Activated CD8-positive, alpha-beta T cell treated with anti-CD3 and anti-CD28 coated beads, Interleukin-2, amount 10 ng/mL, durations not matched to agents 7 days and 5 days (primary cell): Measurements from ENCODE around the gene MRPS31. TPM values are rescaled to one million over a fixed set of nuclear protein-coding genes. Genes with fewer than 3 reads are reported as not detected.
A peak's percentile ranks its signal among the peaks of the same experiment; 100 is the strongest.

ENCODE experiments used
- ATAC-seq: fragments of 150-1000 bp; cut with Tn5 transposase; one replicate; pipeline ENCODE4 v1.10.0; 2021; ENCODE audit warnings: moderate library complexity
- CTCF ChIA-PET: fragments of 350-600 bp; sonication (Branson Sonifier 250); formaldehyde crosslinking; loops from one replicate; lab custom pipeline; 2021; ENCODE audit warnings: antibody characterized with exemption; lab: Charles Lee
- POLR2A ChIA-PET: fragments of 350-600 bp; sonication (Branson Sonifier 250); formaldehyde crosslinking; loops from one replicate; lab custom pipeline; 2021; ENCODE audit warnings: antibody characterized with exemption; lab: Charles Lee
- DNase-seq: peaks from one replicate; pipeline ENCODE4 v3.0.0-alpha.2; 2020
- H3K27ac Mint-ChIP-seq: one replicate; pipeline ENCODE4 v1.8.0; 2021; ENCODE audit warnings: mild to moderate bottlenecking, mixed read lengths
- H3K27me3 Mint-ChIP-seq: one replicate; pipeline ENCODE4 v1.8.0; 2021; ENCODE audit warnings: low read depth, mixed read lengths
- H3K36me3 Mint-ChIP-seq: one replicate; pipeline ENCODE4 v1.8.0; 2021; ENCODE audit warnings: low read depth, mixed read lengths
- H3K4me1 Mint-ChIP-seq: one replicate; pipeline ENCODE4 v1.8.0; 2021; ENCODE audit warnings: low read depth, mixed read lengths
- H3K4me3 Mint-ChIP-seq: one replicate; pipeline ENCODE4 v1.8.0; 2021; ENCODE audit warnings: mild to moderate bottlenecking, mixed read lengths
- H3K9me3 Mint-ChIP-seq: one replicate; pipeline ENCODE4 v1.8.0; 2022; ENCODE audit warnings: mixed read lengths; ENCODE audit not compliant: insufficient read depth
- microRNA-seq: library from miRNA; unstranded; fragments of <30 nt; microRNA quantifications from one replicate; pipeline ENCODE4 v1.2.0, GENCODE V29; 2022
- total RNA-seq, 2 experiments: library from RNA; stranded (reverse); gene quantifications; one replicate each; pipeline ENCODE4 v1.2.3, GENCODE V29; 2021

Gene MRPS31
- total RNA-seq, 2 experiments from 2014 or later, result 35.6 to 37.3 TPM

DNA sequence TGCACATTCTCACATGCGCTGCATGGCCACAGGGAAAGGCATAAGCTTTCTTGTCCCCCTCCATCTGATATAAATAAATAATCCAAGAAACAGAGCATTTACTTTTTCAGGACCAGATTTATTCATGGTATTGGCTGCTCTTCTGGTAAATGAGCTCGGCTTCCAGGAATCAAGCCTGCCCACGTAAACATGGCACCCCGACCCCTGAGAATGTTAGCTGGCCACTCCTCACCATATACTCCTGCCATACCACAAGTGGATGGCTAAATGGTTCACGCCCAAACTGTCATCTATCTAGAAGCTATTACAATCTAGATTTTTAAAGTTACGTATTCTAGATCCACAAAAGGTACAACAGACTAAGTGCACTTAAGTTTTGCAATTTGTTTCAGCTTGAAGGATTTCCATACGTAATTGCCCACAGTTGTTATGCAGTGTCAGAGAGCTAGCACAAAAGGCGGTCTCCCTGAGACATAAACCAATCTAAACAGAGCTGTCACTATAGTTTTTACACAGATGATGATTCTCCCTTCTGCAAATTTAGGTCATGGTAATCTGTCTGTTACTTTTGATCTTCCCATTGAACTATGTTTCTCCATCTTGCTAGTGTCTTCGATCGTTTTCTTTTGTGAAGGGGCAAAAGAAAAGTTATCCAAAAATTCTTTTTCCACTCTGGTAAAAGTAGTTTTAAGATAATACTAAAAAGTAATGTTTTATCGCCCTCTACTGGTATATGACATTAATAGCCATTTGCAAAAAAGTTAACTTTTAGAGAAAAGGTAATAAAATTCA lies 88.3 kb downstream of the MRPS31 start:
- H3K4me3 Mint-ChIP-seq, result no peak overlapping the region
- POLR2A ChIA-PET, result interaction anchor here (0.6 kb wide), 1 partner anchor 356 kb away, joined by 3 read pairs; no protein-coding TSS in a partner anchor
- H3K27me3 Mint-ChIP-seq, result no peaks in the 10 kb centered on the region
- ATAC-seq (no peak), DNase-seq (no peak)
- H3K4me1 Mint-ChIP-seq, result peaks cover 7% of the 10 kb centered on the region
- no peaks in the 10 kb centered on the region for H3K9me3 Mint-ChIP-seq
- CTCF ChIA-PET, result interaction anchor here (0.6 to 3.3 kb wide), 37 partner anchors 8 to 1001 kb away, joined by 3 to 27 read pairs (median 4); no protein-coding TSS in a partner anchor
- peak overlapping the region; percentile 14 for H3K27ac Mint-ChIP-seq
- H3K36me3 Mint-ChIP-seq, result no peaks in the 10 kb centered on the region

- peaks cover 7% of the 10 kb centered on the region for H3K4me1 Mint-ChIP-seq
- no peak for ATAC-seq
- H3K27me3 Mint-ChIP-seq, result no peaks in the 10 kb centered on the region
- CTCF ChIA-PET, result interaction anchor here (0.7 to 3.3 kb wide), 17 partner anchors 9 to 999 kb away, joined by 3 to 27 read pairs (median 6); no protein-coding TSS in a partner anchor
- no peak overlapping the region for H3K4me3 Mint-ChIP-seq
- DNase-seq, result no peak
- no peaks in the 10 kb centered on the region for H3K36me3 Mint-ChIP-seq
- H3K9me3 Mint-ChIP-seq, result no peaks in the 10 kb centered on the region
- no peak overlapping the region for H3K27ac Mint-ChIP-seq
- POLR2A ChIA-PET, result no interaction called here
Measured at GRCh38 chr13:40681341-40682146, 89.4 kb downstream of the MRPS31 start.

- H3K36me3 Mint-ChIP-seq, result no peaks in the 10 kb centered on the region
- DNase-seq (no peak), ATAC-seq (no peak)
- H3K9me3 Mint-ChIP-seq, result no peaks in the 10 kb centered on the region
- H3K27me3 Mint-ChIP-seq, result no peaks in the 10 kb centered on the region
- CTCF ChIA-PET, result interaction anchor here (0.9 to 2.8 kb wide), 5 partner anchors 12 to 996 kb away, joined by 3 to 16 read pairs (median 8); no protein-coding TSS in a partner anchor
- peaks cover 7% of the 10 kb centered on the region for H3K4me1 Mint-ChIP-seq
- POLR2A ChIA-PET, result no interaction called here
- H3K27ac Mint-ChIP-seq, result no peak overlapping the region
- no peak overlapping the region for H3K4me3 Mint-ChIP-seq
Measured at GRCh38 chr13:40680659-40681323, 90.2 kb downstream of the MRPS31 start.

DNA sequence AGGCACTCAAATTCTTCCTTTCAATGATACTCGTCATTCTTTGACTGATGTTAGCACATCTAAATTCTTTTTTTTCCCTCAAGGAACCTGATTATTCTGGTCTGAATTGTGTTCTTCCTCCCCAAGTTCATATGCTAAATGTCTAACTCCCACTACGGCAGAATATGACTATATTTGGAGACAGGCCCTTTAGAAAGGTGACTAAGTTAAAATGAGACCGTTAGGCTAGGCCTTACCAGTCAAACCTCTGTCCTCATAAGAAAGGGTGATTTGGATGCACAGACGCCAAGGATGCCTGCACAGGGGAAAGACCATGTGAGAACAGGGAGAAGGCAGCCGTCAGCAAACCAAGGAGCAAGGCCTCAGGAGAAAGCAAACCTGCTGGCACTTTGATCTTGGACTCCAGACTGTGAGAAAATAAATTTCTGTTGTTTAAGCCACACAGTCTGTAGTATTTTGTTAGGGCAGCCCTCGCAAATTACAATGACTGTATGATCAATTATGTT lies 91.5 kb downstream of the MRPS31 start:
- no peaks in the 10 kb centered on the region for H3K9me3 Mint-ChIP-seq
- no peaks in the 10 kb centered on the region for H3K36me3 Mint-ChIP-seq
- peaks cover 7% of the 10 kb centered on the region for H3K4me1 Mint-ChIP-seq
- CTCF ChIA-PET, result interaction anchor here (1.2 to 2.8 kb wide), 3 partner anchors 11 to 995 kb away, joined by 3 to 8 read pairs (median 3); no protein-coding TSS in a partner anchor
- ATAC-seq, result no peak
- H3K27ac Mint-ChIP-seq, result no peak overlapping the region
- POLR2A ChIA-PET, result no interaction called here
- H3K27me3 Mint-ChIP-seq, result no peaks in the 10 kb centered on the region
- no peak overlapping the region for H3K4me3 Mint-ChIP-seq
- DNase-seq, result no peak

Small RNAs within 50 kb of the gene (microRNA-seq; reads per million reads assigned to microRNA genes)
- gene MIR320D1 (not detected), gene MIR621 (not detected)

Other genes with a start within 250 kb of the MRPS31 start
- gene FOXO1, start 104.5 kb downstream of the MRPS31 start, total RNA-seq, result 10 to 100 TPM; 23.1 to 24.0 TPM
- 10 to 100 TPM; 13.4 to 13.5 TPM for gene SLC25A15, start 18.4 kb upstream of the MRPS31 start, total RNA-seq
- gene ELF1, start 248.1 kb upstream of the MRPS31 start, total RNA-seq, result 100 to 1,000 TPM; 106 to 107 TPM